K562 (cell line): ENCODE data around the gene VASH2. TPM values are rescaled to one million over a fixed set of nuclear protein-coding genes. Genes with fewer than 3 reads are reported as not detected.

Experiments
- CC2D1A ChIP-seq: fragments of 450-650 bp; IDR thresholded peaks from 2 replicates; pipeline ENCODE4 v1.6.1; 2017; ENCODE audit warnings: mild to moderate bottlenecking
- CREB1 ChIP-seq, 2 experiments: sonication (generic) in 1 of 2; formaldehyde crosslinking in 1 of 2; IDR thresholded peaks; 2 replicates each; pipeline versions ENCODE4 v1.6.1 to v1.8.0; 2012 to 2022; ENCODE audit warnings: inconsistent platforms in 1 of 2, mild to moderate bottlenecking in 1 of 2, missing genetic modification reagents in 1 of 2, moderate library complexity in 1 of 2
- EP400 ChIP-seq: fragments of 450-650 bp; IDR thresholded peaks from 2 replicates; pipeline ENCODE4 v1.6.1; 2017; ENCODE audit warnings: antibody characterized with exemption, mild to moderate bottlenecking, moderate library complexity
- ESRRA ChIP-seq: fragments of 450-650 bp; IDR thresholded peaks from 2 replicates; pipeline ENCODE4 v1.6.1; 2014; ENCODE audit warnings: low read depth, mild to moderate bottlenecking, moderate library complexity, borderline replicate concordance
- GATA2 ChIP-seq: sonication (generic); formaldehyde crosslinking; IDR thresholded peaks from 2 replicates; pipeline ENCODE4 v1.4.0; 2020; ENCODE audit warnings: mild to moderate bottlenecking, missing genetic modification reagents
- HDAC8 ChIP-seq: fragments of 450-650 bp; IDR thresholded peaks from 2 replicates; pipeline ENCODE4 v1.6.1; 2016; ENCODE audit warnings: mild to moderate bottlenecking, missing genetic modification characterization, moderate library complexity, missing compliant biosample characterization
- KHSRP ChIP-seq: fragments of 450-650 bp; IDR thresholded peaks from 2 replicates; pipeline ENCODE4 v1.6.1; 2017
- KLF1 ChIP-seq: fragments of 450-650 bp; IDR thresholded peaks from 2 replicates; pipeline ENCODE4 v1.6.1; 2016; ENCODE audit warnings: missing genetic modification characterization, missing compliant biosample characterization
- LEF1 ChIP-seq: fragments of 450-650 bp; IDR thresholded peaks from 2 replicates; pipeline ENCODE4 v1.6.1; 2016; ENCODE audit warnings: mild to moderate bottlenecking
- NR1H2 ChIP-seq: sonication (generic); formaldehyde crosslinking; IDR thresholded peaks from 2 replicates; pipeline ENCODE4 v1.4.0; 2020; ENCODE audit warnings: mild to moderate bottlenecking, missing genetic modification reagents
- NR3C1 ChIP-seq: sonication (generic); formaldehyde crosslinking; IDR thresholded peaks from 2 replicates; pipeline ENCODE4 v1.8.1; 2022; ENCODE audit warnings: missing genetic modification reagents
- RBBP5 ChIP-seq: fragments of 200-600 bp; sonication (generic); IDR thresholded peaks from 2 replicates; pipeline ENCODE4 v1.6.1; 2012; ENCODE audit warnings: borderline replicate concordance, mild to moderate bottlenecking, low read length, control low read depth, inconsistent platforms; ENCODE audit not compliant: insufficient read depth, poor library complexity, severe bottlenecking
- RBM15 ChIP-seq: fragments of 200-400 bp; formaldehyde crosslinking; IDR thresholded peaks from 2 replicates; pipeline ENCODE4 v1.6.1; 2018; ENCODE audit warnings: mild to moderate bottlenecking, low read length, moderate library complexity; ENCODE audit not compliant: insufficient read depth
- SIRT6 ChIP-seq: IDR thresholded peaks from one replicate; pipeline ENCODE4 v1.6.1; 2012; ENCODE audit warnings: low read depth, mild to moderate bottlenecking, control low read depth, inconsistent platforms, low read length, moderate library complexity
- TBP ChIP-seq: optimal IDR thresholded peaks from 2 replicates; pipeline ENCODE3; 2011; ENCODE audit warnings: low read depth, low read length, improper control_type of control experiment
- ZNF253 ChIP-seq: fragments of 250-450 bp; sonication (Bioruptor Pico); conservative IDR thresholded peaks from 2 replicates; pipeline ENCODE4 v1.6.1; 2021; ENCODE audit warnings: mild to moderate bottlenecking
- ZNF431 ChIP-seq: sonication (generic); formaldehyde crosslinking; IDR thresholded peaks from 2 replicates; pipeline ENCODE4 v1.8.0; 2022; ENCODE audit warnings: mild to moderate bottlenecking, missing genetic modification reagents
- polyA plus RNA-seq, 8 experiments: library from polyadenylated mRNA; depleted of rRNA in 4 of 8; stranded (reverse) in 5 of 8; unstranded in 3 of 8; fragments of >200 nt; fragmentation: Nextera tagmentation in 2 of 8; fragmentation: Illumina TruSeq in 1 of 8; extraction: Ambion mirVana in 2 of 8; extraction: Trizol in 1 of 8; gene quantifications; 2 replicates each; pipeline versions ENCODE4 v1.2.1 to v1.2.3, GENCODE V29; 2011 to 2014; ENCODE audit warnings: inconsistent platforms in 1 of 8, missing spikeins in 1 of 8
- total RNA-seq, 7 experiments: library from RNA; depleted of rRNA in 6 of 7; stranded (reverse); fragments of >200 nt in 6 of 7; fragmentation: Illumina TruSeq in 2 of 7; extraction: Trizol in 2 of 7; gene quantifications; 2 replicates each; pipeline versions ENCODE4 v1.2.1 to v1.2.3, GENCODE V29; 2011 to 2021; ENCODE audit warnings: low replicate concordance in 1 of 7
- TF ChIP-seq, protein P1 (sequence below): fragments of 250-450 bp; sonication (Bioruptor Pico); IDR thresholded peaks from 2 replicates; pipeline ENCODE4 v1.9.0; 2021; ENCODE audit warnings: mild to moderate bottlenecking
- TF ChIP-seq, protein P2 (sequence below): fragments of 450-650 bp; IDR thresholded peaks from 2 replicates; pipeline ENCODE4 v1.6.1; 2016; ENCODE audit warnings: missing biosample characterization, missing genetic modification characterization
- TF ChIP-seq, protein P3 (sequence below): fragments of 450-650 bp; IDR thresholded peaks from 2 replicates; pipeline ENCODE4 v1.6.1; 2014; ENCODE audit warnings: low read depth, mild to moderate bottlenecking, moderate library complexity, borderline replicate concordance
- TF ChIP-seq, protein P4 (sequence below): sonication (generic); formaldehyde crosslinking; IDR thresholded peaks from 2 replicates; pipeline ENCODE4 v1.8.0; 2022; ENCODE audit warnings: mild to moderate bottlenecking, missing genetic modification reagents
- TF ChIP-seq, protein P5 (sequence below), 3 experiments: fragments of 200-800 bp in 1 of 3; sonication (Bioruptor generic) in 1 of 3; sonication (generic) in 1 of 3; formaldehyde crosslinking in 1 of 3; IDR thresholded peaks; 2 replicates each; pipeline versions ENCODE4 v1.6.1 to v1.8.0; 2016 to 2022; ENCODE audit warnings: mild to moderate bottlenecking in 2 of 3, missing compliant biosample characterization in 2 of 3, missing genetic modification characterization in 2 of 3, missing genetic modification reagents in 1 of 3

VASH2 gene
- total and polyA plus RNA-seq, 9 of the 15 experiments (the other 6 are each of a cell fraction or from before 2014, with no cell fraction given): 0.04 to 0.40 (median 0.10) TPM; not detected in 1

DNA sequence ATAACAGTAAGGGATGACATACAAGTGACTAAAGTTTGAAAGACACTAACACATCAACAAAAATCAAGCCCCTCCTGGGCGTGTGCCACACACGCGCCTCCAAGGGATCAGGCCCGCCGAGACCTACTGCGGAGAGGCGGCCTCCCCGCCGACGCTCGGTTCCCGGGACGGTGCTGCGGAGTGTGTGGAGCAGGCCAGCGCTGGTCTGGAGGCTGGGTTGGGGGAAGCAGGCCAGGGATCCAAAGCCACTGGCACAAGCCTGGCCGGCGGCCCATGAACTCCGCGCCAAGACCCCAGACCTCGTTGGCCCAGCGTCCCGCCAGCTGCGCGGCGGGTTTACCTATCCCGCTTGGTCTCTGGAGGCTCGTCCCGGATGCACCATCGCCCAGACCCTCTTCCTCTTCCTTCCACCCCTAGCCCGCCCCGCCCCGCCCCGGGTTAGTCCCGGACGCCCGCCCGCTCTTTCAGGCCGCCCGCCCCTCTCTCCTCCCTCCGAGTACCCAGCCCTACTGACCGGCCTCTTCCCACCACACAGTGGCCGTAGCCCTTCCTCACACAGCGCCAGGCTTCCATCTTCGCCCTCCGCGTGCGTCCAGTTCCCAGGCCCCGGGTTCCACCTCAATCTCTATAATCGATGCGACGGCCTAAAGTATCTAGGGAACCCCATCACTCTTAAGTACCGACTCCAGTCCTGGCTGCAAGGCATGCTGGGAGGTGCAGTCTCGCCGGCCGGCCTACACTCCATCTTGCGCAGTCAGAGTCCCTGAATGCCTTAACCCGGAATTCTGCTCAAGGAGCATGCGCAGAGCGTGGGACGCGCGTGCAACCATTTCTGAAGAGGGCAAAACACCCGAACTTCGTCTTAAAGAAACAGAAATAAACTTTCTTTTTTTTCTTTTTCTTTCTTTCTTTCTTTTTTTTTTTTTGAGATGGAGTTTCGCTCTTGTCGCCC, 65.0 kb downstream of the VASH2 start, which contains the start of gene ANGEL2 (continued):
- no peak for TF ChIP-seq ZNF253 (CRISPR knock-in tag)
- TF ChIP-seq ESRRA: no peak
- TF ChIP-seq, protein P1, sequence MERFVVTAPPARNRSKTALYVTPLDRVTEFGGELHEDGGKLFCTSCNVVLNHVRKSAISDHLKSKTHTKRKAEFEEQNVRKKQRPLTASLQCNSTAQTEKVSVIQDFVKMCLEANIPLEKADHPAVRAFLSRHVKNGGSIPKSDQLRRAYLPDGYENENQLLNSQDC (CRISPR knock-in tag): no peak
- TF ChIP-seq SIRT6: no peak
- no peak for TF ChIP-seq GATA2
- TF ChIP-seq HDAC8 (tag): no peak
- TF ChIP-seq CC2D1A: no peak
- peak; percentile 93 for TF ChIP-seq RBBP5
- peak; percentile 66; the same call in 1 of the 2 replicates for TF ChIP-seq KLF1
- TF ChIP-seq EP400: peak; percentile 85
- TF ChIP-seq, protein P2, sequence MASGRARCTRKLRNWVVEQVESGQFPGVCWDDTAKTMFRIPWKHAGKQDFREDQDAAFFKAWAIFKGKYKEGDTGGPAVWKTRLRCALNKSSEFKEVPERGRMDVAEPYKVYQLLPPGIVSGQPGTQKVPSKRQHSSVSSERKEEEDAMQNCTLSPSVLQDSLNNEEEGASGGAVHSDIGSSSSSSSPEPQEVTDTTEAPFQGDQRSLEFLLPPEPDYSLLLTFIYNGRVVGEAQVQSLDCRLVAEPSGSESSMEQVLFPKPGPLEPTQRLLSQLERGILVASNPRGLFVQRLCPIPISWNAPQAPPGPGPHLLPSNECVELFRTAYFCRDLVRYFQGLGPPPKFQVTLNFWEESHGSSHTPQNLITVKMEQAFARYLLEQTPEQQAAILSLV: no peak
- TF ChIP-seq, protein P3, sequence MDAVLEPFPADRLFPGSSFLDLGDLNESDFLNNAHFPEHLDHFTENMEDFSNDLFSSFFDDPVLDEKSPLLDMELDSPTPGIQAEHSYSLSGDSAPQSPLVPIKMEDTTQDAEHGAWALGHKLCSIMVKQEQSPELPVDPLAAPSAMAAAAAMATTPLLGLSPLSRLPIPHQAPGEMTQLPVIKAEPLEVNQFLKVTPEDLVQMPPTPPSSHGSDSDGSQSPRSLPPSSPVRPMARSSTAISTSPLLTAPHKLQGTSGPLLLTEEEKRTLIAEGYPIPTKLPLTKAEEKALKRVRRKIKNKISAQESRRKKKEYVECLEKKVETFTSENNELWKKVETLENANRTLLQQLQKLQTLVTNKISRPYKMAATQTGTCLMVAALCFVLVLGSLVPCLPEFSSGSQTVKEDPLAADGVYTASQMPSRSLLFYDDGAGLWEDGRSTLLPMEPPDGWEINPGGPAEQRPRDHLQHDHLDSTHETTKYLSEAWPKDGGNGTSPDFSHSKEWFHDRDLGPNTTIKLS: no peak
- TF ChIP-seq NR3C1 (CRISPR knock-in tag): no peak
- TF ChIP-seq, protein P4, sequence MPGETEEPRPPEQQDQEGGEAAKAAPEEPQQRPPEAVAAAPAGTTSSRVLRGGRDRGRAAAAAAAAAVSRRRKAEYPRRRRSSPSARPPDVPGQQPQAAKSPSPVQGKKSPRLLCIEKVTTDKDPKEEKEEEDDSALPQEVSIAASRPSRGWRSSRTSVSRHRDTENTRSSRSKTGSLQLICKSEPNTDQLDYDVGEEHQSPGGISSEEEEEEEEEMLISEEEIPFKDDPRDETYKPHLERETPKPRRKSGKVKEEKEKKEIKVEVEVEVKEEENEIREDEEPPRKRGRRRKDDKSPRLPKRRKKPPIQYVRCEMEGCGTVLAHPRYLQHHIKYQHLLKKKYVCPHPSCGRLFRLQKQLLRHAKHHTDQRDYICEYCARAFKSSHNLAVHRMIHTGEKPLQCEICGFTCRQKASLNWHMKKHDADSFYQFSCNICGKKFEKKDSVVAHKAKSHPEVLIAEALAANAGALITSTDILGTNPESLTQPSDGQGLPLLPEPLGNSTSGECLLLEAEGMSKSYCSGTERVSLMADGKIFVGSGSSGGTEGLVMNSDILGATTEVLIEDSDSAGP (CRISPR knock-in tag): peak; percentile 94
- TF ChIP-seq, protein P5, sequence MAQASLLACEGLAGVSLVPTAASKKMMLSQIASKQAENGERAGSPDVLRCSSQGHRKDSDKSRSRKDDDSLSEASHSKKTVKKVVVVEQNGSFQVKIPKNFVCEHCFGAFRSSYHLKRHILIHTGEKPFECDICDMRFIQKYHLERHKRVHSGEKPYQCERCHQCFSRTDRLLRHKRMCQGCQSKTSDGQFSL (CRISPR knock-in tag; IDR thresholded peaks at IDR 0.05): no peak
- TF ChIP-seq, protein P5 (tag; IDR thresholded peaks at IDR 0.05): no peak
- no peak for TF ChIP-seq LEF1
- TF ChIP-seq RBM15: no peak
- peak; percentile 76 for TF ChIP-seq TBP
- TF ChIP-seq NR1H2: no peak
- TF ChIP-seq CREB1 (IDR thresholded peaks at IDR 0.05): peak; percentile 58; the same call in 1 of the 2 replicates
- TF ChIP-seq CREB1 (CRISPR knock-in tag; IDR thresholded peaks at IDR 0.05): peak; percentile 51; the same call in 1 of the 2 replicates
- no peak for TF ChIP-seq KHSRP
- TF ChIP-seq ZNF431: no peak
